HepG2 (cell line): Measurements from ENCODE around the gene RHBDD3. TPM values are rescaled to one million over a fixed set of nuclear protein-coding genes. Genes with fewer than 3 reads are reported as not detected.

Experiments
- ARID5B ChIP-seq: IDR thresholded peaks from 2 replicates; pipeline ENCODE4 v1.4.0; 2020; ENCODE audit warnings: mild to moderate bottlenecking, missing genetic modification reagents
- ATM ChIP-seq: fragments of 450-650 bp; IDR thresholded peaks from 2 replicates; pipeline ENCODE4 v1.7.1; 2017; ENCODE audit warnings: mild to moderate bottlenecking, borderline replicate concordance
- BRF2 ChIP-seq: sonication (generic); formaldehyde crosslinking; IDR thresholded peaks from 2 replicates; pipeline ENCODE4 v1.8.1; 2022; ENCODE audit warnings: mild to moderate bottlenecking, missing genetic modification reagents
- CCAR2 ChIP-seq: fragments of 200-400 bp; formaldehyde crosslinking; optimal IDR thresholded peaks from 2 replicates; pipeline ENCODE3; 2018; ENCODE audit warnings: low read depth, mild to moderate bottlenecking, low read length, moderate library complexity
- DMAP1 ChIP-seq: IDR thresholded peaks from 2 replicates; pipeline ENCODE4 v1.6.1; 2016
- JUN ChIP-seq: sonication (generic); formaldehyde crosslinking; IDR thresholded peaks from 2 replicates; pipeline ENCODE4 v1.4.0; 2020; ENCODE audit warnings: mild to moderate bottlenecking, missing genetic modification reagents
- MAZ ChIP-seq, 2 experiments: sonication (generic) in 1 of 2; formaldehyde crosslinking in 1 of 2; IDR thresholded peaks; 2 replicates each; pipeline versions ENCODE4 v1.5.0 to v1.6.1; 2012 to 2020; ENCODE audit warnings: low read depth in 2 of 2, mild to moderate bottlenecking in 2 of 2, borderline replicate concordance in 1 of 2, improper control_type of control experiment in 1 of 2, low read length in 1 of 2, missing genetic modification reagents in 1 of 2, moderate library complexity in 1 of 2
- MXD4 ChIP-seq: IDR thresholded peaks from 2 replicates; pipeline ENCODE4 v1.6.1; 2016; ENCODE audit warnings: mild to moderate bottlenecking, missing biosample characterization, missing genetic modification reagents
- NFE2L2 ChIP-seq: fragments of 150-350 bp; IDR thresholded peaks from 2 replicates; pipeline ENCODE4 v1.6.1; 2014; ENCODE audit warnings: low read length
- PRMT3 ChIP-seq: sonication (generic); formaldehyde crosslinking; IDR thresholded peaks from 2 replicates; pipeline ENCODE4 v1.8.1; 2022; ENCODE audit warnings: low read depth, mild to moderate bottlenecking, moderate library complexity, missing genetic modification reagents, borderline replicate concordance
- RAD51 ChIP-seq: fragments of 450-650 bp; IDR thresholded peaks from 2 replicates; pipeline ENCODE4 v1.6.1; 2016; ENCODE audit warnings: borderline replicate concordance
- RARA ChIP-seq: IDR thresholded peaks from 2 replicates; pipeline ENCODE4 v1.6.1; 2016; ENCODE audit warnings: missing genetic modification reagents, missing compliant biosample characterization
- REXO4 ChIP-seq: sonication (generic); formaldehyde crosslinking; IDR thresholded peaks from 2 replicates; pipeline ENCODE4 v1.8.0; 2022; ENCODE audit warnings: missing genetic modification reagents, mild to moderate bottlenecking, borderline replicate concordance
- ZFP36L2 ChIP-seq: sonication (generic); formaldehyde crosslinking; IDR thresholded peaks from 2 replicates; pipeline ENCODE4 v1.4.0; 2020; ENCODE audit warnings: missing genetic modification reagents
- ZNF251 ChIP-seq: sonication (generic); formaldehyde crosslinking; IDR thresholded peaks from 2 replicates; pipeline ENCODE4 v1.9.0; 2021; ENCODE audit warnings: mild to moderate bottlenecking, missing genetic modification reagents
- ZNF256 ChIP-seq: sonication (generic); formaldehyde crosslinking; conservative IDR thresholded peaks from 2 replicates; pipeline ENCODE4 v1.4.0; 2020; ENCODE audit warnings: missing genetic modification reagents
- ZNF282 ChIP-seq: fragments of 450-650 bp; IDR thresholded peaks from 2 replicates; pipeline ENCODE4 v1.6.1; 2018; ENCODE audit not compliant: partially characterized antibody
- ZNF616 ChIP-seq: sonication (generic); formaldehyde crosslinking; IDR thresholded peaks from 2 replicates; pipeline ENCODE4 v1.5.0; 2020; ENCODE audit warnings: low read depth, mild to moderate bottlenecking, missing genetic modification reagents
- ZNF747 ChIP-seq: sonication (generic); formaldehyde crosslinking; IDR thresholded peaks from 2 replicates; pipeline ENCODE4 v1.8.1; 2023; ENCODE audit warnings: missing genetic modification reagents, mild to moderate bottlenecking, borderline replicate concordance
- ZNF749 ChIP-seq: sonication (generic); formaldehyde crosslinking; IDR thresholded peaks from 2 replicates; pipeline ENCODE4 v1.8.0; 2022; ENCODE audit warnings: mild to moderate bottlenecking, missing genetic modification reagents, moderate library complexity, borderline replicate concordance
- polyA plus RNA-seq, 8 experiments: library from polyadenylated mRNA; depleted of rRNA in 3 of 8; stranded (reverse) in 7 of 8; unstranded in 1 of 8; fragments of >200 nt; fragmentation: Illumina TruSeq in 4 of 8; extraction: Trizol in 4 of 8; gene quantifications; 2 replicates each; pipeline versions ENCODE4 v1.2.1 to v1.2.3, GENCODE V29; 2011 to 2016; ENCODE audit warnings: low read depth in 4 of 8, missing spikeins in 1 of 8, mixed read lengths in 1 of 8; ENCODE audit not compliant: insufficient read depth in 1 of 8
- total RNA-seq, 5 experiments: library from RNA; depleted of rRNA; stranded (reverse); fragments of >200 nt; fragmentation: Illumina TruSeq; extraction: Trizol; gene quantifications; 2 replicates each; pipeline ENCODE4 v1.2.3, GENCODE V29; 2016; ENCODE audit warnings: low read depth in 1 of 5
- TF ChIP-seq, protein P1 (sequence below): sonication (generic); formaldehyde crosslinking; IDR thresholded peaks from 2 replicates; pipeline ENCODE4 v1.4.0; 2020; ENCODE audit warnings: missing genetic modification reagents, mild to moderate bottlenecking, borderline replicate concordance
- TF ChIP-seq, protein P2 (sequence below): sonication (generic); formaldehyde crosslinking; IDR thresholded peaks from 2 replicates; pipeline ENCODE4 v1.4.0; 2020; ENCODE audit warnings: missing genetic modification reagents

The RHBDD3 gene
- total and polyA plus RNA-seq, 2 of the 13 experiments (the other 11 are each of a cell fraction or from before 2014, with no cell fraction given) = 12.1 to 26.7 TPM

GRCh38 chr22:29216873-29217666 lies 50.7 kb downstream of the RHBDD3 start (continued):
- no peak for TF ChIP-seq DMAP1 (CRISPR knock-in tag)
- peak; percentile 58 for TF ChIP-seq ARID5B
- TF ChIP-seq ATM = no peak
- TF ChIP-seq MAZ (IDR thresholded peaks at IDR 0.05; ENCODE audit: borderline replicate concordance, low read depth, low read length) = no peak
- TF ChIP-seq MAZ (CRISPR knock-in tag; IDR thresholded peaks at IDR 0.05; ENCODE audit: low read depth) = 0 out of 2 replicates have a peak, but pooled peaks have one; percentile 21
- TF ChIP-seq ZNF282 = no peak
- TF ChIP-seq, protein P1, sequence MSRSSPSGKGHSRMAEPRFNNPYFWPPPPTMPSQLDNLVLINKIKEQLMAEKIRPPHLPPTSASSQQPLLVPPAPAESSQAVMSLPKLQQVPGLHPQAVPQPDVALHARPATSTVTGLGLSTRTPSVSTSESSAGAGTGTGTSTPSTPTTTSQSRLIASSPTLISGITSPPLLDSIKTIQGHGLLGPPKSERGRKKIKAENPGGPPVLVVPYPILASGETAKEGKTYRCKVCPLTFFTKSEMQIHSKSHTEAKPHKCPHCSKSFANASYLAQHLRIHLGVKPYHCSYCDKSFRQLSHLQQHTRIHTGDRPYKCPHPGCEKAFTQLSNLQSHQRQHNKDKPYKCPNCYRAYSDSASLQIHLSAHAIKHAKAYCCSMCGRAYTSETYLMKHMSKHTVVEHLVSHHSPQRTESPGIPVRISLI (CRISPR knock-in tag) = no peak
- TF ChIP-seq RARA (CRISPR knock-in tag) = peak; percentile 32; the same call in 1 of the 2 replicates
- TF ChIP-seq RAD51 = no peak
- no peak for TF ChIP-seq ZNF256 (CRISPR knock-in tag)
- no peak for TF ChIP-seq ZNF747 (CRISPR knock-in tag)
- TF ChIP-seq, protein P2, sequence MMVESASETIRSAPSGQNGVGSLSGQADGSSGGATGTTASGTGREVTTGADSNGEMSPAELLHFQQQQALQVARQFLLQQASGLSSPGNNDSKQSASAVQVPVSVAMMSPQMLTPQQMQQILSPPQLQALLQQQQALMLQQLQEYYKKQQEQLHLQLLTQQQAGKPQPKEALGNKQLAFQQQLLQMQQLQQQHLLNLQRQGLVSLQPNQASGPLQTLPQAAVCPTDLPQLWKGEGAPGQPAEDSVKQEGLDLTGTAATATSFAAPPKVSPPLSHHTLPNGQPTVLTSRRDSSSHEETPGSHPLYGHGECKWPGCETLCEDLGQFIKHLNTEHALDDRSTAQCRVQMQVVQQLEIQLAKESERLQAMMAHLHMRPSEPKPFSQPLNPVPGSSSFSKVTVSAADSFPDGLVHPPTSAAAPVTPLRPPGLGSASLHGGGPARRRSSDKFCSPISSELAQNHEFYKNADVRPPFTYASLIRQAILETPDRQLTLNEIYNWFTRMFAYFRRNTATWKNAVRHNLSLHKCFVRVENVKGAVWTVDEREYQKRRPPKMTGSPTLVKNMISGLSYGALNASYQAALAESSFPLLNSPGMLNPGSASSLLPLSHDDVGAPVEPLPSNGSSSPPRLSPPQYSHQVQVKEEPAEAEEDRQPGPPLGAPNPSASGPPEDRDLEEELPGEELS (CRISPR knock-in tag) = no peak
- TF ChIP-seq PRMT3 (CRISPR knock-in tag) = no peak
- TF ChIP-seq ZNF616 (CRISPR knock-in tag) = no peak
- TF ChIP-seq BRF2 (CRISPR knock-in tag) = no peak
- TF ChIP-seq JUN = no peak
- TF ChIP-seq REXO4 = no peak
- no peak for TF ChIP-seq ZNF251 (CRISPR knock-in tag)
- TF ChIP-seq CCAR2 = no peak
- no peak for TF ChIP-seq MXD4 (CRISPR knock-in tag)
- TF ChIP-seq NFE2L2 = 0 out of 2 replicates have a peak, but pooled peaks have one; percentile 26
- TF ChIP-seq ZFP36L2 = no peak
- no peak for TF ChIP-seq ZNF749
